Measurements from ENCODE around the gene KCNMA1.

KCNMA1 gene

DNA sequence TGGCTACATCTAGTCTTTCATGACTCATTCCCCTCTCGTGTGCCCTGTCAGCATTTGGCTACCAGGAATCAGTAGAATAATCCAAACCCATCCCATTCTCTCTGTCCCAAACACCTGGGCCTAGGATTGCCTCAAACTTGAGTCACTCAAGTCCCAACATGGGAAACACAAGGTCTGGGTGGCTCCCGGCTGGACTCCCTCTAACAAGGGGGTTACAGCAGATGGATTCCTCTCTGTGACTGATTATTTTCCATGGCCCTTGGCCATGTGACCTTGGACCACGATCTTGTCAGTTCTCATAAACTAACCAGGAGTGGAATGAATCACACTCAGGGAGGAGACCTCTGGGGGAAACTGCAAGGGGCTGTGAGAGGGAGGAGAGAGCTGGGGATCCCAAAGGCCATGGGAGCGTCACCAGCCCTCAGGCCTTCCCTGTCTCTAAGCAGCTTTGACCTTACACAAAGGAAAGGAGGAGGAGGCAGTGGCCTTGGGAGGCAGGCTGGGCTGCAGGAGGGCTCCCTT, 533.1 kb downstream of the KCNMA1 start:
- Histone ChIP-seq H3K27me3 (replicated peaks; ENCODE audit: control insufficient read depth, insufficient read depth, low read length) (no peaks in the 10 kb centered on the region), H3K36me3 (ENCODE audit: control insufficient read depth, insufficient read depth, low read length) (no peaks in the 10 kb centered on the region), H3K4me3 (replicated peaks; ENCODE audit: low read depth, low read length) (no peak overlapping the region)
- TF ChIP-seq, protein P1, sequence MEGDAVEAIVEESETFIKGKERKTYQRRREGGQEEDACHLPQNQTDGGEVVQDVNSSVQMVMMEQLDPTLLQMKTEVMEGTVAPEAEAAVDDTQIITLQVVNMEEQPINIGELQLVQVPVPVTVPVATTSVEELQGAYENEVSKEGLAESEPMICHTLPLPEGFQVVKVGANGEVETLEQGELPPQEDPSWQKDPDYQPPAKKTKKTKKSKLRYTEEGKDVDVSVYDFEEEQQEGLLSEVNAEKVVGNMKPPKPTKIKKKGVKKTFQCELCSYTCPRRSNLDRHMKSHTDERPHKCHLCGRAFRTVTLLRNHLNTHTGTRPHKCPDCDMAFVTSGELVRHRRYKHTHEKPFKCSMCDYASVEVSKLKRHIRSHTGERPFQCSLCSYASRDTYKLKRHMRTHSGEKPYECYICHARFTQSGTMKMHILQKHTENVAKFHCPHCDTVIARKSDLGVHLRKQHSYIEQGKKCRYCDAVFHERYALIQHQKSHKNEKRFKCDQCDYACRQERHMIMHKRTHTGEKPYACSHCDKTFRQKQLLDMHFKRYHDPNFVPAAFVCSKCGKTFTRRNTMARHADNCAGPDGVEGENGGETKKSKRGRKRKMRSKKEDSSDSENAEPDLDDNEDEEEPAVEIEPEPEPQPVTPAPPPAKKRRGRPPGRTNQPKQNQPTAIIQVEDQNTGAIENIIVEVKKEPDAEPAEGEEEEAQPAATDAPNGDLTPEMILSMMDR (IDR thresholded peaks at IDR 0.05; ENCODE audit: insufficient read depth, low read length, poor library complexity, severe bottlenecking): no peak
- DNase-seq (ENCODE audit: extremely low read depth, insufficient read length): no peak

DNA sequence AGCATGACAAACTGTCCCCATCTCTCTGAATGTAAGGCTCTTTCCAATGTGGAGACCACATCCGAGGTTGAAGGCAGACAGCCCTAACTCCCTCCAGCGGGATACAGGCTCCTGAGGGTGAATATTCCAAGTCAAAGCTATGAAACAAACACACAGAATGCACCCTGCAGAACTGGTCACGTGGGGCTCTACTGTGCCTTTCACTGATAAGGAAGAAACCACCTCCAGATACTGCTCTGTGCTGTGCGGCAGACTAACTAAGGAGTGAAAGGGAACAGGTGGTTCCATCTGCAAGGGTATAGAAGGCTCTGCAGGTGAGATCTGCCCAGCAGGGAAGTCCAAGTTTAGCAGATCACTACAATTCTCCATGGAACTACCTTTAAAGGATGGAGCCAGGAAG, 534.4 kb downstream of the KCNMA1 start:
- H3K36me3 ChIP-seq (ENCODE audit: control insufficient read depth, insufficient read depth, low read length): no peaks in the 10 kb centered on the region
- no peaks in the 10 kb centered on the region for H3K27me3 ChIP-seq (replicated peaks; ENCODE audit: control insufficient read depth, insufficient read depth, low read length)
- H3K4me3 ChIP-seq (replicated peaks; ENCODE audit: low read depth, low read length): no peak overlapping the region
- DNase-seq (ENCODE audit: extremely low read depth, insufficient read length): no peak
- TF ChIP-seq, protein P1 (IDR thresholded peaks at IDR 0.05; ENCODE audit: insufficient read depth, low read length, poor library complexity, severe bottlenecking): no peak

DNA sequence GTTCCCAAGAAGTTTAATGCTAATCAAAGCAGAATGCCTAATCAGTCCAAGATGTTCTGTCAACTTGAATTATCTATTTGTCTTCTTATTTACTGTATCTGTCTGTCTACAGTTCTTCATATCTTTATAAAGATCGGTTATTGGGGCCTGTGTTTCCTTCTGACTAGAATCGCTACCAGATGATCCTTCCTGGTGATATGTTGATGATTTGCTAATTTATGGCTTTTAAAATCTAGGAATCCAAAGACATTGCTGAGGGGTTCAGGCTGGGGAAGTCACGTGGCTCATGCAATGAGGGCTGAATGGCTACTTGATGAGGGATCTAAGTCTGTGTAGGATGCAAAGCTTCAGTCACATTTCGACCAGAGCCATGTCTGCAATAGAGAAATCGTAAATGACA, 536.3 kb downstream of the KCNMA1 start:
- H3K4me3 ChIP-seq (replicated peaks; ENCODE audit: low read depth, low read length): no peak overlapping the region
- TF ChIP-seq, protein P1 (IDR thresholded peaks at IDR 0.05; ENCODE audit: insufficient read depth, low read length, poor library complexity, severe bottlenecking): no peak
- H3K36me3 ChIP-seq (ENCODE audit: control insufficient read depth, insufficient read depth, low read length): no peaks in the 10 kb centered on the region
- no peak for DNase-seq (ENCODE audit: extremely low read depth, insufficient read length)
- H3K27me3 ChIP-seq (replicated peaks; ENCODE audit: control insufficient read depth, insufficient read depth, low read length): no peaks in the 10 kb centered on the region

GRCh38 chr10:77099136-77099535, 538.5 kb downstream of the KCNMA1 start:
- Histone ChIP-seq H3K27me3 (replicated peaks; ENCODE audit: control insufficient read depth, insufficient read depth, low read length) (no peaks in the 10 kb centered on the region), H3K36me3 (ENCODE audit: control insufficient read depth, insufficient read depth, low read length) (no peaks in the 10 kb centered on the region), H3K4me3 (replicated peaks; ENCODE audit: low read depth, low read length) (no peak overlapping the region)
- DNase-seq (ENCODE audit: extremely low read depth, insufficient read length): no peak
- TF ChIP-seq, protein P1 (IDR thresholded peaks at IDR 0.05; ENCODE audit: insufficient read depth, low read length, poor library complexity, severe bottlenecking): no peak

- Histone ChIP-seq H3K4me3 (replicated peaks; ENCODE audit: low read depth, low read length) (no peak overlapping the region), H3K27me3 (replicated peaks; ENCODE audit: control insufficient read depth, insufficient read depth, low read length) (no peaks in the 10 kb centered on the region), H3K36me3 (ENCODE audit: control insufficient read depth, insufficient read depth, low read length) (no peaks in the 10 kb centered on the region)
- TF ChIP-seq, protein P1 (IDR thresholded peaks at IDR 0.05; ENCODE audit: insufficient read depth, low read length, poor library complexity, severe bottlenecking): no peak
- DNase-seq (ENCODE audit: extremely low read depth, insufficient read length): no peak
These were observed 540.0 kb downstream of the KCNMA1 start for GRCh38 chr10:77097625-77098024.

DNA sequence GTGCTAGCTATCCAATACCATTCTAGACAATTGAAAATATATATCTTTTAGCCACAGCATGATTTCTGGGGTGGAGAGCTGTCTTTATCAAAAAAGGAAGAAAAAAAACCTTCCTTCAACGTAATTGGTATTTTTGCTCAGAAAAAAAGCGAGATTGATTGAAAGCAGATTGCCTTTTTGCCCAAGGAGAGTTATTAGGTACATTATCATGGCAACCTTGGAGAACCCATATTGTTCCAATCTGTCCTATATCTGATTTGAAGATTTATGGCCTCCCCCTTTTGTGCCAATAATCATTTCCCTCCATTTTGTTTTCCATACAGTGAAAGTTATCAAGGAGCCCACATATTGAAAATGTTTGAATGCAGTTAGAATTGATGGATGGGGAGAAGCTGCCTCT, 544.5 kb downstream of the KCNMA1 start:
- TF ChIP-seq, protein P1 (IDR thresholded peaks at IDR 0.05; ENCODE audit: insufficient read depth, low read length, poor library complexity, severe bottlenecking): no peak
- DNase-seq (ENCODE audit: extremely low read depth, insufficient read length): no peak
- H3K4me3 ChIP-seq (replicated peaks; ENCODE audit: low read depth, low read length): no peak overlapping the region
- H3K36me3 ChIP-seq (ENCODE audit: control insufficient read depth, insufficient read depth, low read length): no peaks in the 10 kb centered on the region
- no peaks in the 10 kb centered on the region for H3K27me3 ChIP-seq (replicated peaks; ENCODE audit: control insufficient read depth, insufficient read depth, low read length)
